ENCODE data around the gene SLC17A2.
"Not testable (repeated sequence)": the region's sequence is repeated elsewhere in the genome, so short reads cannot be mapped to it uniquely, and the experiment has no call there.

SLC17A2 gene

DNA sequence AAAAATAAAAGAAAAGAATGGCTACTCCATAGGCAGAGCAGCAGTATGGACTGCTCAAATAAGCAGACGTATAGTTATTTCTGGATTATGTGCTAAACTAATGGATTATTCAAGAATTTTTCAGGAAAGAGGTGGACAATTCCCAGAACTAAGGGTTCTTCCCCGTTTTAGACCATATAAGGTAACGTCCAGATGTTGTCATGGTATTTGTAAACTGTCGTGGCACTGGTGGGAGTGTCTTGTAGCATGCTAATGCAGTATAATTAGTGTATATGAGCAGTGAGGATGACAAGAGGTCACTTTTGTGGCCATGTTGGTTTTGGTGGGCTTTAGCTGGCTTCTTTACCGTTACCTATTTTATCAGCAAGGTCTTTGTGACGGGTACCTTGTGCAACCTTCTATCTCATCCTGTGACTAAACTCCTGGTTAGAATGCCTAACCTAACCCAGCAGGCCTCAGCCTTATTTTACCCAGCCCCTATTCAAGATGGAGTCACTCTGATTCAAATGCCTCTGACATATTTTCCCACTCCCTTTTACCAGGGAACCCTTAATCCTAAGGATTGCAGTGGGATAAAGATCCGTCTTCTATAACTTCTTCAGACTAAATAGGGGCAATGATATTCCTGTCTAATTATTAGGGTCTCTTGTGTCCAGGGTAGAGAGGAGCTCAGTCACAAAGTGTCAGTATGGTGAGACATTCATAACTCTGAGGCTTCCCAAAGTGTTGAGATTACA is 21.0 kb upstream of the SLC17A2 start:
- Histone ChIP-seq H3K9me3 (ENCODE audit: control insufficient read depth in 2 of 2, low read length in 2 of 2) (no peaks in the 10 kb centered on the region), H3K27me3 (ENCODE audit: control insufficient read depth in 1 of 2, insufficient read depth in 2 of 2, low read length in 2 of 2) (peaks cover 0 to 4% of the 10 kb centered on the region in 2 donors), H3K27ac (ENCODE audit: low read length) (no peak overlapping the region), H3K4me3 (ENCODE audit: low read length in 2 of 2) (no peak overlapping the region), H3K4me1 (ENCODE audit: control insufficient read depth, insufficient read depth, low read length) (no peaks in the 10 kb centered on the region), H3K36me3 (ENCODE audit: control insufficient read depth in 2 of 2, insufficient read depth in 2 of 2, low read length in 2 of 2) (no peaks in the 10 kb centered on the region), H3K9ac (ENCODE audit: low read length in 2 of 2) (no peak overlapping the region)

DNA sequence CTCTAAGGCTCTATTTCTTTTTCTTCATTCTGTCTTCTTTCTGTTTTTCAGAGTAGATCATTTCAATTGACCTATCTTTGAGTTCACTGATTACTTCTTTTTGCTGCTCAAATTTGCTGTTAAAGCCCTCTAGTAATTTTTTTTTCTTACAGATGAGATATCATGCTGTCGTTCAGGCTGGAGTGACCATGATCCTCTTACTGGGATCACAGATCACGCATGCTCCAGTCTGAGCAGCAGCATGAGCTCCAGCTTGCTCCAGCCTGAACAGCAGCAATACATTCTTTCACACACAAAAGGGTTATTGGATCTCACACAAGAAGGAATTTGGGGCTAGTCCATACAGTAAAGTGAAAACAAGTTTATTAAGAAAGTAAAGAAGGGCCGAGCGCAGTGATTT is 19.8 kb upstream of the SLC17A2 start:
- Histone ChIP-seq H3K27ac (ENCODE audit: low read length) (no peak overlapping the region), H3K36me3 (ENCODE audit: control insufficient read depth in 2 of 2, insufficient read depth in 2 of 2, low read length in 2 of 2) (no peaks in the 10 kb centered on the region), H3K27me3 (ENCODE audit: control insufficient read depth in 1 of 2, insufficient read depth in 2 of 2, low read length in 2 of 2) (peaks cover 0 to 4% of the 10 kb centered on the region in 2 donors), H3K4me3 (ENCODE audit: low read length in 2 of 2) (no peak overlapping the region), H3K9me3 (ENCODE audit: control insufficient read depth in 2 of 2, low read length in 2 of 2) (no peaks in the 10 kb centered on the region), H3K4me1 (ENCODE audit: control insufficient read depth, insufficient read depth, low read length) (no peaks in the 10 kb centered on the region), H3K9ac (ENCODE audit: low read length in 2 of 2) (no peak overlapping the region)

GRCh38 chr6:25949695-25950094 is 19.2 kb upstream of the SLC17A2 start:
- H3K4me1 ChIP-seq (ENCODE audit: control insufficient read depth, insufficient read depth, low read length) = no peaks in the 10 kb centered on the region
- no peak overlapping the region for H3K9ac ChIP-seq (ENCODE audit: low read length in 2 of 2)
- H3K27ac ChIP-seq (ENCODE audit: low read length) = no peak overlapping the region
- peaks cover 0 to 4% of the 10 kb centered on the region in 2 donors for H3K27me3 ChIP-seq (ENCODE audit: control insufficient read depth in 1 of 2, insufficient read depth in 2 of 2, low read length in 2 of 2)
- H3K9me3 ChIP-seq (ENCODE audit: control insufficient read depth in 2 of 2, low read length in 2 of 2) = no peaks in the 10 kb centered on the region
- no peak overlapping the region for H3K4me3 ChIP-seq (ENCODE audit: low read length in 2 of 2)
- H3K36me3 ChIP-seq (ENCODE audit: control insufficient read depth in 2 of 2, insufficient read depth in 2 of 2, low read length in 2 of 2) = no peaks in the 10 kb centered on the region

DNA sequence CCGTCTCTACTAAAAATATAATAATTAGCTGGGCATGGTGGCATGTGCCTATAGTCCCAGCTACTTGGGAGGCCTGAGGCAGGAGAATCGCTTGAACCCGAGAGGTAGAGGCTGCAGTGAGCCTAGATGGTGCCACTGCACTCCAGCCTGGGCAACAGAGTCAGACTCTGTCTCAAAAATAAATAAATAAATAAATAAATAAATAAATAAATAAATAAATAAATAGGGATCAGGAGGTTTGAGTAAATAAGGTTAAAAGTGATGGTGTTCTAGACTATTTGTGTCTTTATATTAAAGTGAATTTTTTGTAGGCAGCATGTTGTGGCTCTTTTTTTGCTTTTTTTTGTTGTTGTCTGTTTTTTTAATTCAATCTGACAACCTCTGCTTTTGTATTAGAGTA is 17.0 kb upstream of the SLC17A2 start:
- not testable (repeated sequence) for H3K4me3 ChIP-seq (ENCODE audit: low read length in 2 of 2); H3K36me3 ChIP-seq (ENCODE audit: control insufficient read depth in 2 of 2, insufficient read depth in 2 of 2, low read length in 2 of 2); H3K27ac ChIP-seq (ENCODE audit: low read length); H3K27me3 ChIP-seq (ENCODE audit: control insufficient read depth in 1 of 2, insufficient read depth in 2 of 2, low read length in 2 of 2); H3K9ac ChIP-seq (ENCODE audit: low read length in 2 of 2); H3K9me3 ChIP-seq (ENCODE audit: control insufficient read depth in 2 of 2, low read length in 2 of 2); H3K4me1 ChIP-seq (ENCODE audit: control insufficient read depth, insufficient read depth, low read length)

GRCh38 chr6:25946631-25947030 is 16.1 kb upstream of the SLC17A2 start:
- Histone ChIP-seq H3K27me3 (ENCODE audit: control insufficient read depth in 1 of 2, insufficient read depth in 2 of 2, low read length in 2 of 2) (peaks cover 0 to under 1% of the 10 kb centered on the region in 2 donors), H3K9me3 (ENCODE audit: control insufficient read depth in 2 of 2, low read length in 2 of 2) (no peaks in the 10 kb centered on the region), H3K9ac (ENCODE audit: low read length in 2 of 2) (no peak overlapping the region), H3K27ac (ENCODE audit: low read length) (no peak overlapping the region), H3K36me3 (ENCODE audit: control insufficient read depth in 2 of 2, insufficient read depth in 2 of 2, low read length in 2 of 2) (no peaks in the 10 kb centered on the region), H3K4me1 (ENCODE audit: control insufficient read depth, insufficient read depth, low read length) (no peaks in the 10 kb centered on the region), H3K4me3 (ENCODE audit: low read length in 2 of 2) (no peak overlapping the region)

DNA sequence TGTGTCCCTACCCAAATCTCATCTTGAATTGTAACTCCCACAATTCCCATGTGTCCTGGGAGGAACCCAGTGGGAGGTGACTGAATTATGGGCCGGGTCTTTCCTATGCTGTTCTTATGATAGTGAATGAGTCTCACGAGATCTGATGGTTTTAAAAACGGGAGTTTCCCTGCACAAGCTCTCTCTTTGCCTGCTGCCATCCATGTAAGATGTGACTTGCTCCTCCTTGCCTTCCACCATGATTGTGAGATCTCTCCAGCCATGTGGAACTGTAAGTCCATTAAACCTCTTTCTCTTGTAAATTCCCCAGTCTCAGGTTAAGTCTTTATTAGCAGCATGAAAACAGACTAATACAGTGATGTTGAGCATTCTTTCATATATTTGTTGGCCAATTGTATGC is 15.2 kb upstream of the SLC17A2 start:
- not testable (repeated sequence) for H3K27me3 ChIP-seq (ENCODE audit: control insufficient read depth in 1 of 2, insufficient read depth in 2 of 2, low read length in 2 of 2)

DNA sequence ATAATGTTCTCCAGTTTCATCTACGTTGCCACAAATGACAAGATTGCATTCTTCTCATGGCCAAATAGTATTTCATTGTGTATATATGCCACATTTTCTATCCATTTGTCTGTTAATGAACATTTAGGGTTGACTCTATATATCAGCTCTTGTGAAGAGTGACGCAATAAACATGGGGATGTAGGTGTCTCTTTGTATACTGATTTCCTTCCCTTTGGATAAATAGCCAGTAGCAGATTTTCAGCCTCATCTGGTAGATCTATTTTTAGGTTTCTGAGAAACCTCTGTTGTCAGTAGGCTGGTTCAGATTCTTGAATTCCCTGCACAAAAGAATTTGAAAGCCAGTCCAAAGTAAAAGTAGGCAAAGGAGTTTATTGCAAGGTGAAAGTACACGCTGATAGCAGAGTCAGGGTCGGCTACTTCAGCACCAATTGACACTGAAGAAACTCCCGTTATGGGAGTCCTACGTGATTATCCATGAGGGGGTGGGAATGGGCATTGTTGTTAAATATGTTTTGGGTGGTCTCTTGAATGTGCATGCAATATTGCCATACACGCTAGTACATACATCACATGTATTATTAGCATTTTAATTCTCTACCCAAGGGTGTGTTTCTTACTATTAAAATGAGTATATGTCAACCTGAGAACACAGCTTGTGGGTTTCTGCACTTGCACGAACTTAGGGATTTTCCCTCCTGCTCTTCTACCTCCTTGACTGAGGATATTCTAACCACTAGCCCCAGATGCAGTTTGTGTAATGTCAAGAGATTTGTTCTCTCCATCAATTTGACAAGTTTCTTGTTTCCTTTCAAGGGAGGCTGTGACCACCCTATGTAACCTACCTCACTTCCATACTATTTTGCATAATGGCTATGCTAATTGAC is 14.4 kb upstream of the SLC17A2 start:
- H3K36me3 ChIP-seq (ENCODE audit: control insufficient read depth in 2 of 2, insufficient read depth in 2 of 2, low read length in 2 of 2) = no peaks in the 10 kb centered on the region
- H3K9ac ChIP-seq (ENCODE audit: low read length in 2 of 2) = no peak overlapping the region
- H3K9me3 ChIP-seq (ENCODE audit: control insufficient read depth in 2 of 2, low read length in 2 of 2) = no peaks in the 10 kb centered on the region
- H3K27me3 ChIP-seq (ENCODE audit: control insufficient read depth in 1 of 2, insufficient read depth in 2 of 2, low read length in 2 of 2) = no peaks in the 10 kb centered on the region
- no peak overlapping the region for H3K4me3 ChIP-seq (ENCODE audit: low read length in 2 of 2)
- no peak overlapping the region for H3K27ac ChIP-seq (ENCODE audit: low read length)
- no peaks in the 10 kb centered on the region for H3K4me1 ChIP-seq (ENCODE audit: control insufficient read depth, insufficient read depth, low read length)

More for the DNA sequence above, 15.2 kb upstream of the SLC17A2 start:
- not testable (repeated sequence) for H3K4me3 ChIP-seq (ENCODE audit: low read length in 2 of 2); H3K27ac ChIP-seq (ENCODE audit: low read length); H3K9me3 ChIP-seq (ENCODE audit: control insufficient read depth in 2 of 2, low read length in 2 of 2); H3K36me3 ChIP-seq (ENCODE audit: control insufficient read depth in 2 of 2, insufficient read depth in 2 of 2, low read length in 2 of 2); H3K9ac ChIP-seq (ENCODE audit: low read length in 2 of 2); H3K4me1 ChIP-seq (ENCODE audit: control insufficient read depth, insufficient read depth, low read length)

DNA sequence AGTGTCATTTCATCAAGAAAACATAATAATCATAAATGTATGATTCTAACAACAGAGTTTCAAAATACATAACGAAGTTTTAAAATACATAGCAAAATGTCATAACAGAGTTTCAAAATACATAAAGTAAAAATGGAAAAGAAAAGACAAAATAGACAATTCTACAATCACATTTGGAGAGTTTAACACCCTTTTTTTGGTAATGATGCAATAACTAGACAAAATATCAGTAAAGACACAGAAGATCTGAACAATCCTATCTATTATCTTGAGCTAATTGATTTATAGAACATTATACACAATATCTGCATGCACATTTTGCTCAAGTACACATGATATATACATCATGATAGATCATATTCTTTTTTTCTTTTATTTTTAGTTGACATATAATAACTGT is 13.4 kb upstream of the SLC17A2 start:
- Histone ChIP-seq H3K27me3 (ENCODE audit: control insufficient read depth in 1 of 2, insufficient read depth in 2 of 2, low read length in 2 of 2) (no peaks in the 10 kb centered on the region), H3K9ac (ENCODE audit: low read length in 2 of 2) (no peak overlapping the region), H3K9me3 (ENCODE audit: control insufficient read depth in 2 of 2, low read length in 2 of 2) (no peaks in the 10 kb centered on the region), H3K4me1 (ENCODE audit: control insufficient read depth, insufficient read depth, low read length) (no peaks in the 10 kb centered on the region), H3K36me3 (ENCODE audit: control insufficient read depth in 2 of 2, insufficient read depth in 2 of 2, low read length in 2 of 2) (no peaks in the 10 kb centered on the region), H3K27ac (ENCODE audit: low read length) (no peak overlapping the region), H3K4me3 (ENCODE audit: low read length in 2 of 2) (no peak overlapping the region)

- H3K4me1 ChIP-seq (ENCODE audit: control insufficient read depth, insufficient read depth, low read length) = no peaks in the 10 kb centered on the region
- H3K9ac ChIP-seq (ENCODE audit: low read length in 2 of 2) = no peak overlapping the region
- H3K27ac ChIP-seq (ENCODE audit: low read length) = no peak overlapping the region
- H3K9me3 ChIP-seq (ENCODE audit: control insufficient read depth in 2 of 2, low read length in 2 of 2) = no peaks in the 10 kb centered on the region
- no peaks in the 10 kb centered on the region for H3K36me3 ChIP-seq (ENCODE audit: control insufficient read depth in 2 of 2, insufficient read depth in 2 of 2, low read length in 2 of 2)
- H3K4me3 ChIP-seq (ENCODE audit: low read length in 2 of 2) = no peak overlapping the region
- no peaks in the 10 kb centered on the region for H3K27me3 ChIP-seq (ENCODE audit: control insufficient read depth in 1 of 2, insufficient read depth in 2 of 2, low read length in 2 of 2)
Measured at GRCh38 chr6:25942561-25943147, 12.2 kb upstream of the SLC17A2 start.

GRCh38 chr6:25939593-25939992 is 9.1 kb upstream of the SLC17A2 start:
- H3K4me1 ChIP-seq (ENCODE audit: control insufficient read depth, insufficient read depth, low read length) = no peaks in the 10 kb centered on the region
- H3K27ac ChIP-seq (ENCODE audit: low read length) = no peak overlapping the region
- no peak overlapping the region for H3K4me3 ChIP-seq (ENCODE audit: low read length in 2 of 2)
- H3K27me3 ChIP-seq (ENCODE audit: control insufficient read depth in 1 of 2, insufficient read depth in 2 of 2, low read length in 2 of 2) = no peaks in the 10 kb centered on the region
- H3K9ac ChIP-seq (ENCODE audit: low read length in 2 of 2) = no peak overlapping the region
- no peaks in the 10 kb centered on the region for H3K36me3 ChIP-seq (ENCODE audit: control insufficient read depth in 2 of 2, insufficient read depth in 2 of 2, low read length in 2 of 2)
- no peaks in the 10 kb centered on the region for H3K9me3 ChIP-seq (ENCODE audit: control insufficient read depth in 2 of 2, low read length in 2 of 2)

Measured in stomach smooth muscle (tissue), 2 donors.